Aorta (tissue), 5 donors: ENCODE results near the gene KLKB1. TPM values are rescaled to one million over a fixed set of nuclear protein-coding genes. Genes with fewer than 3 reads are reported as not detected.

Source experiments
- ATAC-seq: fragments of 200-7000 bp; cut with Tn5 transposase; one replicate; pipeline ENCODE4 v1.9.1; 2022; ENCODE audit warnings: moderate library complexity; ENCODE audit not compliant: low FRiP score
- DNase-seq, 2 donors: peaks; one replicate each; pipeline ENCODE4 v3.0.0-alpha.2; 2020
- H3K27ac ChIP-seq, 2 donors: one replicate each; pipeline ENCODE4 v1.5.1; 2013; ENCODE audit warnings: low read length in 2 of 2, mild to moderate bottlenecking in 2 of 2, moderate library complexity in 2 of 2, control low read depth in 1 of 2, inconsistent platforms in 1 of 2, low read depth in 1 of 2
- H3K27me3 ChIP-seq, 2 donors: one replicate each; pipeline ENCODE4 v1.6.1; 2013; ENCODE audit warnings: control low read depth in 1 of 2, low read length in 1 of 2, mild to moderate bottlenecking in 1 of 2, moderate library complexity in 1 of 2; ENCODE audit not compliant: insufficient read depth in 2 of 2, control insufficient read depth in 1 of 2
- H3K36me3 ChIP-seq, 2 donors: one replicate each; pipeline ENCODE4 v1.6.1; 2013; ENCODE audit warnings: control low read depth in 1 of 2, low read length in 1 of 2, mild to moderate bottlenecking in 1 of 2; ENCODE audit not compliant: insufficient read depth in 2 of 2, control insufficient read depth in 1 of 2
- H3K4me1 ChIP-seq, 2 donors: one replicate each; pipeline ENCODE4 v1.6.1; 2013; ENCODE audit warnings: low read length in 2 of 2, control low read depth in 1 of 2, mild to moderate bottlenecking in 1 of 2, moderate library complexity in 1 of 2; ENCODE audit not compliant: insufficient read depth in 2 of 2, control insufficient read depth in 1 of 2
- H3K4me3 ChIP-seq, 2 donors: one replicate each; pipeline ENCODE4 v1.5.1; 2013; ENCODE audit warnings: low read length in 2 of 2, control low read depth in 1 of 2, mild to moderate bottlenecking in 1 of 2
- H3K9me3 ChIP-seq: one replicate; pipeline ENCODE4 v1.6.1; 2013; ENCODE audit warnings: mild to moderate bottlenecking, low read length; ENCODE audit not compliant: control insufficient read depth
- WGBS, 2 donors: extraction: QIAGEN DNeasy Blood & Tissue Kit; methylation state at CpG; one replicate each; pipeline ENCODE4 v1.1.7; 2013; 5-methylcytosine and 5-hydroxymethylcytosine counted together
- intact Hi-C, 2 donors: fragments of 100-400 bp; cut with DNase I; formaldehyde crosslinking; loops; one replicate each; pipeline versions ENCODE4 v1.14.2 to v1.15.0; 2022
- polyA plus RNA-seq, 2 donors: library from polyadenylated mRNA; stranded (reverse); fragments of 200-250 nt; gene quantifications; one replicate each; pipeline ENCODE4 v1.2.3, GENCODE V29; 2013
- total RNA-seq, 2 donors: library from RNA; stranded (reverse); fragmentation: NEBNext Ultra II Directional; extraction: Animal tissue kit (Norgen Biotek cat#: 25700); gene quantifications; one replicate each; pipeline ENCODE4 v1.2.1, GENCODE V29; 2021
- donor health status: healthy with polysubstance abuse.
- donor health status: Bipolar disorder and iron deficiency.
- donor health status: DM: no; HTN: no; CAD: no.
- donor health status: DM: no; HTN: no; CAD: no.
- donor health status: DM: yes; HTN: yes; CAD: no.

Gene KLKB1
- total and polyA plus RNA-seq, 4 donors: 1.2 to 7.3 (median 2.2) TPM; not detected in 1

DNA sequence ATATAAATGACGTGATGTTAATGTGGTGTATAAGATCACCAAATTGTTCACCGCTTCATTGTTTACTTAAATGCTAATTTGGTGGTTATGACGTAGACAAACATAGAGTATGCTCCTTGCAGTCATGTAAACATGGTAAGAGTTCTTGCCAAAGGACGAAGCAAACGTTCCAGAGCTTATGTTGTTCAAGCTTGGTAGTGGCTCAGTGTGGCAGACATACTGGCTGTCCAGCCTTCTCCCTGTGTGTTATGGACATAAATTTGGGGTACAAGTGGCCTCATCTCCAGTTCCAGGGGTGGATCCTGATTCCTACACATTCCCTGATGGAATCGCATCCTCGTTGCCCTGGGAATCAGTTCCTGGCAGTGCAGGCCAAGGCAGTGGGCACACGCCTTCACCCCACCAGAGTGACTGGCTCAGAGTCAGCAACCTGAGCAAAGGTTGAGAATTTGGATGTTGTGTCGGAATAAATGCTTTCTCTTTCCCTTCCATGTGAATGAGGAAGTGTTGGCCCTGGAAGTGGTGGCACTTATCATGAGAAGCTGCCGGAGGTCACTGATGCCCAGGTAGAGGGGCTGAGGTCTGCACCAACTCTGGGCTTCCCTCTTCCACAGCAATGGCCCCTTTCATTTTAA lies 64.1 kb downstream of the KLKB1 start:
- intact Hi-C loops: no loop called here
- Histone ChIP-seq H3K4me1 (no peaks in the 10 kb centered on the region), H3K27ac (no peak overlapping the region), H3K9me3 (no peaks in the 10 kb centered on the region), H3K4me3 (no peak overlapping the region), H3K36me3 (no peaks in the 10 kb centered on the region), H3K27me3 (no peaks in the 10 kb centered on the region)
- no peak for ATAC-seq
- no peak for DNase-seq
- 71 to 76% methylated on average over 10 of the region's 10 CpGs for WGBS, 2 donors

DNA sequence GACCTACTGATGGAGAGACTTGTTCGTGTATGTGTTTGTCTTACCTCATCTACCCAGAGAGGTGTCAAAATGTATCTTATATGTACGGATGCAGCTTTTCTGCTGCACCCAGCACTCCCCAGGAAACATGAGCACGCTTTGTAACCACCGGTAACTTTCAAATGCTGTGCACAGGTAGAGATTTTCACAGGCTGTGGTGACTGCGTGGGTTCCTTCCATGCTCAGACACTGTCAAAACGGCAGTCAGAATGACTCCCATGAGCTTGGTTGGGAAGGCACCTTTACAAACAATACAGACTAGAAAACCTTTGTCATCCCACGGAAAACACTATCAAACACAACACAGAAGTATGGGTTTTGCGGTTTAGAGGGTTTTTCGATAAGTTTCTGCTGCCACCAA lies 66.9 kb downstream of the KLKB1 start:
- H3K4me3 ChIP-seq: no peak overlapping the region
- intact Hi-C loops: no loop called here
- no peaks in the 10 kb centered on the region for H3K36me3 ChIP-seq
- ATAC-seq (no peak), DNase-seq (no peak)
- H3K9me3 ChIP-seq: no peaks in the 10 kb centered on the region
- 82 to 86% methylated on average over 9 of the region's 9 CpGs for WGBS, 2 donors
- H3K27ac ChIP-seq: no peak overlapping the region
- no peaks in the 10 kb centered on the region for H3K27me3 ChIP-seq
- H3K4me1 ChIP-seq: no peaks in the 10 kb centered on the region

GRCh38 chr4:186296481-186296880 lies 69.2 kb downstream of the KLKB1 start:
- Histone ChIP-seq H3K4me3 (no peak overlapping the region), H3K27ac (no peak overlapping the region), H3K9me3 (no peaks in the 10 kb centered on the region), H3K4me1 (no peaks in the 10 kb centered on the region), H3K27me3 (no peaks in the 10 kb centered on the region), H3K36me3 (no peaks in the 10 kb centered on the region)
- WGBS, 2 donors: 42 to 51% methylated on average over 4 of the region's 4 CpGs
- ATAC-seq (no peak), DNase-seq (no peak)
- intact Hi-C loops: loop anchor here (5.0 kb wide), 1 partner anchor 291 kb away; no protein-coding TSS in a partner anchor

GRCh38 chr4:186297013-186297645 lies 69.8 kb downstream of the KLKB1 start:
- H3K27me3 ChIP-seq: no peaks in the 10 kb centered on the region
- H3K9me3 ChIP-seq: no peaks in the 10 kb centered on the region
- H3K27ac ChIP-seq: no peak overlapping the region
- H3K36me3 ChIP-seq: no peaks in the 10 kb centered on the region
- no peak for ATAC-seq
- no peak overlapping the region for H3K4me3 ChIP-seq
- no peaks in the 10 kb centered on the region for H3K4me1 ChIP-seq
- no peak for DNase-seq
- WGBS, 2 donors: 50 to 51% methylated on average over 21 of the region's 21 CpGs
- intact Hi-C loops: loop anchor here (5.0 kb wide), 1 partner anchor 290 kb away; no protein-coding TSS in a partner anchor

DNA sequence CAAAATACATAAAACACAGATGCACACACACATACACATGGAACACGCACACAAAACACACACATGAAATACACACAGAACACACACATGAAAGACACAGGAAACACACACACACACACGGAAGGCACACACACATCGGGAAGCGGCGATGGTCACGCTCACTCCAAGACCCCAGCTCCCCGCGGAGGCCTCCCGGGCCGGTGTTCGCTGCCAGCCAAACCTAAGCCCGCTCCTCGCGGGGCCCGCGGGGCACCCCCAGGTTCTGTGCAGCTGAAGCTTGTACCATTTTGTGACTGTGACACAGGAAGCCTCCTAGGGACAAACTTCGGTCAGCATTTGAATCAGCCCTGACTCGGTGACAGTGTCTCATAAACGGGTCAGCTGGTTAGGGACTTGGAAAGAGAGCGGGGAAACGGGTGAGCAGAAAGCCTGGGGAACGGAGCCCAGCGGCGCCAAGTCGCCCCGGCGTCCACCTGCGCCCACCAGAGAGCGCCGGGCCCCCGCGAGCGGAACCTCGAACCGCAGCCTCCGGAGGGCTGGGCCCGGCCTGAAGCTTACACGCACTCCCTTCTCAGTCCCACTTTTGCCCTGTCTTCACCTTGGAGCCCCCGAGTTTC lies 70.8 kb downstream of the KLKB1 start:
- 22 to 27% methylated on average over 37 to 39 of the region's 39 CpGs for WGBS, 2 donors
- Histone ChIP-seq H3K4me3 (no peak overlapping the region), H3K27ac (no peak overlapping the region), H3K27me3 (no peaks in the 10 kb centered on the region), H3K9me3 (no peaks in the 10 kb centered on the region), H3K36me3 (no peaks in the 10 kb centered on the region), H3K4me1 (no peaks in the 10 kb centered on the region)
- DNase-seq (no peak), ATAC-seq (no peak)
- intact Hi-C loops: loop anchor here (5.0 kb wide), 1 partner anchor 289 kb away; no protein-coding TSS in a partner anchor

- H3K9me3 ChIP-seq: no peaks in the 10 kb centered on the region
- ATAC-seq: no peak
- intact Hi-C loops: loop anchor here (5.0 kb wide), 1 partner anchor 288 kb away; no protein-coding TSS in a partner anchor
- no peaks in the 10 kb centered on the region for H3K36me3 ChIP-seq
- H3K27ac ChIP-seq: no peak overlapping the region
- no peak overlapping the region for H3K4me3 ChIP-seq
- no peaks in the 10 kb centered on the region for H3K27me3 ChIP-seq
- no peaks in the 10 kb centered on the region for H3K4me1 ChIP-seq
- 89 to 90% methylated on average over 5 of the region's 5 CpGs for WGBS, 2 donors
- DNase-seq: no peak
Measured at GRCh38 chr4:186299291-186299690, 72.0 kb downstream of the KLKB1 start.

DNA sequence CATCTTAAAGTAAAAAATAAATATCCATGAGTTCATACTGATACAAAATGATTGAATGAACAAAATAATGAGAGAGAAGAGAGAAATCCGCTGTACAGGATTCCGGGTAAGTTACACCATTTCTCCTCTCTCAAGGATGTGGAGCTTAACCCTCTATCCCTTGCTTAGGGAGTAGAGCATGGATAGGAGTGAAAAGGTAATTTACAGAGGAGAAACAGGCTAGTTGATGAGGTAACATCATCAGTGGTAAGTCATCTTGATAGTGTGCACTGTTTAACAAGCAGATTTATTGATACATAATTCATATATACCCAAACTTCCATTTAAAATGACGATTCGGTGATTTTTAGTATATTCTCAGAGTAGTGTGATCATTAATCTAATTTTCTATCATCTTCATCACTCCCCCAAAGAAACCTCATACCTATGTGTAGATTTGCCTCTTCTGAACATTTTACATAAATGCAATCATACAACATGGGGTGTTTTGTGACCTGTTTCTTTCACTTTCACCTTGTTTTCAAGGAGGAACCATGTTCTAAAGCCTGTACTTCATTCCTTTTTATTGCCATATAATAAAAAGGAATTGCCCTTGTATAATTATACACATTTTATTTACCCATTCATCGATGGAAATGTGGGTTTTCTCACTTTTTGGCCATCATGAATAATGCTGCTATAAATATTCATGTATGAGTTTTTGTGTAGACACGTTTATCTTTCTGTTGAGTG lies 73.5 kb downstream of the KLKB1 start:
- 77 to 78% methylated on average over 6 of the region's 6 CpGs for WGBS, 2 donors
- no peak for ATAC-seq
- Histone ChIP-seq H3K4me1 (no peaks in the 10 kb centered on the region), H3K4me3 (no peak overlapping the region), H3K9me3 (no peaks in the 10 kb centered on the region), H3K27me3 (no peaks in the 10 kb centered on the region), H3K27ac (no peak overlapping the region), H3K36me3 (no peaks in the 10 kb centered on the region)
- intact Hi-C loops: no loop called here
- DNase-seq: no peak

GRCh38 chr4:186304216-186304615 lies 76.9 kb downstream of the KLKB1 start:
- Histone ChIP-seq H3K9me3 (no peaks in the 10 kb centered on the region), H3K27ac (no peak overlapping the region), H3K36me3 (no peaks in the 10 kb centered on the region), H3K27me3 (no peaks in the 10 kb centered on the region), H3K4me3 (no peak overlapping the region), H3K4me1 (no peaks in the 10 kb centered on the region)
- intact Hi-C loops: no loop called here
- no peak for ATAC-seq
- 93 to 96% methylated on average over 5 of the region's 5 CpGs for WGBS, 2 donors
- DNase-seq: no peak
